ENCODE results near the gene EVA1A. TPM values are rescaled to one million over a fixed set of nuclear protein-coding genes. Genes with fewer than 3 reads are reported as not detected.

Gene EVA1A
- polyA plus RNA-seq, 1 experiment, result 41.0 TPM

DNA sequence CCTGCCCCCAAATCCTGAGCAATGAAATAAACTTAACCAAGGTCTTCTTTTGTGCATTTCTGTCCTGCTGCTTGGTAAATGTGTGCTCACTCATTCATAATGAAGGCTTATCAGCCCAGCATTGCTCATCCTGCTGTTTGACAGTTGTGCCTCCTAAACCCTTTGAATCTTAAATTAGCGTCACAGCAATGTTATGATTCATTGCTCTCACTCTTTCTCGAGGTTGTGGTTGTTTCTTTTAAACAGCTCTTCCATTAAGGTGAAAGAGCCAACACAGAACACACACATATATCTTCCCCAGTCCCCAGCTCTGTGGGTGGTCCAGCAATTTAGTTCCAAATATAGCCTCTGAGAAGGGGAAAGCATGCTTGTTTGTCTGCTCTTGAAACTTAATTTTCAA lies 84.0 kb downstream of the EVA1A start:
- TF ChIP-seq, protein P1, sequence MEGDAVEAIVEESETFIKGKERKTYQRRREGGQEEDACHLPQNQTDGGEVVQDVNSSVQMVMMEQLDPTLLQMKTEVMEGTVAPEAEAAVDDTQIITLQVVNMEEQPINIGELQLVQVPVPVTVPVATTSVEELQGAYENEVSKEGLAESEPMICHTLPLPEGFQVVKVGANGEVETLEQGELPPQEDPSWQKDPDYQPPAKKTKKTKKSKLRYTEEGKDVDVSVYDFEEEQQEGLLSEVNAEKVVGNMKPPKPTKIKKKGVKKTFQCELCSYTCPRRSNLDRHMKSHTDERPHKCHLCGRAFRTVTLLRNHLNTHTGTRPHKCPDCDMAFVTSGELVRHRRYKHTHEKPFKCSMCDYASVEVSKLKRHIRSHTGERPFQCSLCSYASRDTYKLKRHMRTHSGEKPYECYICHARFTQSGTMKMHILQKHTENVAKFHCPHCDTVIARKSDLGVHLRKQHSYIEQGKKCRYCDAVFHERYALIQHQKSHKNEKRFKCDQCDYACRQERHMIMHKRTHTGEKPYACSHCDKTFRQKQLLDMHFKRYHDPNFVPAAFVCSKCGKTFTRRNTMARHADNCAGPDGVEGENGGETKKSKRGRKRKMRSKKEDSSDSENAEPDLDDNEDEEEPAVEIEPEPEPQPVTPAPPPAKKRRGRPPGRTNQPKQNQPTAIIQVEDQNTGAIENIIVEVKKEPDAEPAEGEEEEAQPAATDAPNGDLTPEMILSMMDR (IDR thresholded peaks at IDR 0.05; ENCODE audit: insufficient read depth, low read depth, low read length), result no peak
- H3K27me3 ChIP-seq (ENCODE audit: control insufficient read depth, insufficient read depth, low read length), result no peaks in the 10 kb centered on the region
- DNase-seq (ENCODE audit: low read depth), result no peak
- H3K4me3 ChIP-seq (ENCODE audit: low read depth, low read length), result no peak overlapping the region
- H3K36me3 ChIP-seq (ENCODE audit: control insufficient read depth, insufficient read depth, low read length), result no peaks in the 10 kb centered on the region
- ChIA-PET POLR2A (no interaction called here), CTCF (interaction anchor here (1.6 to 8.2 kb wide), 3 partner anchors 10 to 132 kb away, joined by 4 to 79 read pairs (median 6); partner anchors contain the start of gene EVA1A)

DNA sequence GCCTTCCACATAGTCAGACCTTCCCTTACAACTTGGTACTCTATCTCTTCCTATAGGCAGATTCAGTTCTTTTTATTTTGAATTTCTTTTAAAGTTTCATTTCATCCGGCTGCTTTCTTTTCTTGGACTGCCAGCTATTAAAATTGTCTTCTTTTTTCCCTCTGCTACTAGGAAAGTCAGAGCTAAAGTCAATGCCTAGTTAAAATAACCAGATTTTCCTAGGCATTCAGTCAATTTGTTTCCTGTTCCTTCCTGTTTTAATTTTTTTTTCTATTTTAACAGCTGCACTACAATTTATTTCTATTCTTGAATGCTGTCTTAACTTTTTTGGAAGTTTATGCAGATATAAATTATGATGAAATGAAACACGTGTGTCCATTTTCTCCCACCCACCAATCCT lies 84.8 kb downstream of the EVA1A start:
- CTCF ChIA-PET, result interaction anchor here (1.6 to 8.2 kb wide), 2 partner anchors 10 to 133 kb away, joined by 4 to 79 read pairs; no protein-coding TSS in a partner anchor
- POLR2A ChIA-PET, result no interaction called here
- TF ChIP-seq, protein P1 (IDR thresholded peaks at IDR 0.05; ENCODE audit: insufficient read depth, low read depth, low read length), result no peak
- Histone ChIP-seq H3K4me3 (ENCODE audit: low read depth, low read length) (no peak overlapping the region), H3K27me3 (ENCODE audit: control insufficient read depth, insufficient read depth, low read length) (no peaks in the 10 kb centered on the region), H3K36me3 (ENCODE audit: control insufficient read depth, insufficient read depth, low read length) (no peaks in the 10 kb centered on the region)
- no peak for DNase-seq (ENCODE audit: low read depth)

DNA sequence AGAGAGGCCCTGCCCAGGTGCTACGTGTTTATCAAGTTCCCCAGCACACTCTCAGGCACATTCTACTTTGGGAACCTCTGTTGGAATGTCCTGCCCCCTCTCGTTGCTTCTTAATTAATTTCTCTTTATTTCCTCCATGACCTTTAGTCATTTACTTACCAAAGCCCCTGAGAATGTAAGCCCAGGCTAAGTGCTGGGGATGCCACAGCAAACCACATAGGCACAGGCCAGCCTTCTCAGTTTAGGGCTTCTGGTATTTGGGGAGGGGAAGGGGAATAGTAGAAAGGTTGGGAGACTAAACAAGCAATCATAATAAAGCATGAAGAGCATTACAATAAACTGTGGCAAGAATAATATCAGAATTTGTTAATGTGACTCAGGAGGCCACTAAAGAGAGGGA lies 85.7 kb downstream of the EVA1A start:
- POLR2A ChIA-PET, result no interaction called here
- TF ChIP-seq, protein P1 (IDR thresholded peaks at IDR 0.05; ENCODE audit: insufficient read depth, low read depth, low read length), result no peak
- Histone ChIP-seq H3K36me3 (ENCODE audit: control insufficient read depth, insufficient read depth, low read length) (no peaks in the 10 kb centered on the region), H3K4me3 (ENCODE audit: low read depth, low read length) (no peak overlapping the region), H3K27me3 (ENCODE audit: control insufficient read depth, insufficient read depth, low read length) (no peaks in the 10 kb centered on the region)
- CTCF ChIA-PET, result interaction anchor here (8.2 kb wide), 1 partner anchor 9 kb away, joined by 79 read pairs; no protein-coding TSS in a partner anchor
- DNase-seq (ENCODE audit: low read depth), result no peak

DNA sequence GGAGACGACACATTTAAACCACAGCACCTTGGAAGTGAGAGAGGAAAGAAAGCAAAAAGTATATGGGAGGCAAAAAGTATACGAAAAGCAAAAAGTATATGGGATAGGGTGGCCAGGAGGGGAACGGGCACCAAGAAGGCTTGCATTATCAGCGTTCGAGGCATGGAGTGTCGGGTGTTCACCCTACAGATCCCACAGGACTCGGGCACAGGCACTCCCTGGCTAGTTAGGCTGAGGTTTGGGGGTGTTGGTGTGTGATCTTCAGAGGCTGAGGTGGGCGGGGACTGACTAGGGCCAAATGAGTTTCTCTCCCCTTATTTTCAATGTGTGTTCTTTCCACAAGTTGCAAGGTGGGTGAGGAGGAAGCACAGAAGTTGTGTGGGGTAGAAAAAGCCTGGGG lies 86.6 kb downstream of the EVA1A start:
- ChIA-PET POLR2A (no interaction called here), CTCF (no interaction called here)
- DNase-seq (ENCODE audit: low read depth), result no peak
- no peaks in the 10 kb centered on the region for H3K27me3 ChIP-seq (ENCODE audit: control insufficient read depth, insufficient read depth, low read length)
- H3K36me3 ChIP-seq (ENCODE audit: control insufficient read depth, insufficient read depth, low read length), result no peaks in the 10 kb centered on the region
- TF ChIP-seq, protein P1 (IDR thresholded peaks at IDR 0.05; ENCODE audit: insufficient read depth, low read depth, low read length), result no peak
- no peak overlapping the region for H3K4me3 ChIP-seq (ENCODE audit: low read depth, low read length)

DNA sequence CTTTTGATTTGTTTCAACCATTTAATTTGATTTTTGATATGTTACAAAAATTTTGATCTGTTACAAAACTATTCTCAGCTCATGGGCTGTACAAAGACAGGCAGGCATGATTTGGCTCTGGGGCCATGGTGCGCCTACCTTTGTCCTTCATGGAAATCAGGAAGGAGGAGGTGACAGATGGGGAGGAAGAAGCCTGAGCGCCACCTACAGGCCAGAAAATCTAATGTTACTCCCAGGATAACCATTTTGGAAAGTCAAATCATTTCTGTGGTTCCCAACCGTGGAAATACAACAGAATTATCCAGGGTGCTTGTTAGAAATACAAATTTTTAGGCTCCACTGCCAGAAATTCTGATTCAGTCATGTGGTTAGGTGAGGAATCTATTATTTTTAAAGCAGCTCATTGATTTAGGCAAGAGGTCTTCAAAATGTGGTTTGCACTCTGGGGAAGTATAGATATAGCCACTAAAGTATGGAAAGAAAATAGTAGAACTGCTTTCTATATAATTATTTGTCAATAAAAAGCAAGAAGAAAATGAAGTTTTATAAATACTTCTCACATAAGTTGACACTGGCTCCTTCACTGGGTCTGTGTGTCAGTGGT lies 93.9 kb downstream of the EVA1A start:
- DNase-seq (ENCODE audit: low read depth), result no peak

More for the DNA sequence above, 93.9 kb downstream of the EVA1A start:
- H3K36me3 ChIP-seq (ENCODE audit: control insufficient read depth, insufficient read depth, low read length), result no peaks in the 10 kb centered on the region
- peaks cover 8% of the 10 kb centered on the region for H3K27me3 ChIP-seq (ENCODE audit: control insufficient read depth, insufficient read depth, low read length)
- POLR2A ChIA-PET, result no interaction called here
- CTCF ChIA-PET, result interaction anchor here (0.9 to 11.7 kb wide), 21 partner anchors 12 to 193 kb away, joined by 3 to 215 read pairs (median 8); partner anchors contain the start of genes EVA1A and MRPL19
- TF ChIP-seq, protein P1 (IDR thresholded peaks at IDR 0.05; ENCODE audit: insufficient read depth, low read depth, low read length), result peak; percentile 57
- H3K4me3 ChIP-seq (ENCODE audit: low read depth, low read length), result no peak overlapping the region

All from BJ (cell line).